Prostate gland (tissue), 2 donors: Measurements from ENCODE around the gene ONECUT3. TPM values are rescaled to one million over a fixed set of nuclear protein-coding genes. Genes with fewer than 3 reads are reported as not detected.
"Not testable (repeated sequence)": the region's sequence is repeated elsewhere in the genome, so short reads cannot be mapped to it uniquely, and the experiment has no call there.

Experiments used
- DNase-seq: peaks from one replicate; pipeline ENCODE4 v3.0.0-alpha.2; 2019; ENCODE audit warnings: low spot score
- H3K27ac ChIP-seq, 2 donors: fragments of 200-600 bp; sonication (generic); 2 replicates each; pipeline ENCODE4 v1.5.1; 2017 to 2019
- H3K27me3 ChIP-seq: fragments of 200-600 bp; sonication (generic); replicated peaks from 2 replicates; pipeline ENCODE4 v1.5.1; 2019; ENCODE audit not compliant: insufficient read depth
- H3K36me3 ChIP-seq, 2 donors: fragments of 200-600 bp; sonication (generic); 1 replicate in 1 of 2; 2 replicates in 1 of 2; pipeline versions ENCODE4 v1.5.1 to v1.8.1; 2017 to 2019
- H3K4me1 ChIP-seq: fragments of 200-600 bp; sonication (generic); replicated peaks from 2 replicates; pipeline ENCODE4 v1.5.1; 2019
- H3K4me3 ChIP-seq, 2 donors: fragments of 200-600 bp; sonication (generic); 2 replicates each; pipeline ENCODE4 v1.5.1; 2017 to 2019
- H3K9me3 ChIP-seq: fragments of 200-600 bp; sonication (generic); 2 replicates; pipeline ENCODE4 v1.5.1; 2017
- POLR2A ChIP-seq: fragments of 450-650 bp; IDR thresholded peaks from one replicate; pipeline ENCODE4 v1.6.1; 2016; ENCODE audit warnings: antibody characterized with exemption, mild to moderate bottlenecking
- POLR2AphosphoS5 ChIP-seq: sonication (generic); formaldehyde crosslinking; IDR thresholded peaks from one replicate; pipeline ENCODE4 v1.6.1; 2017; ENCODE audit warnings: antibody characterized with exemption
- WGBS: methylation state at CpG from one replicate; pipeline ENCODE4 v1.1.5; 2018; 5-methylcytosine and 5-hydroxymethylcytosine counted together
- intact Hi-C: fragments of 100-400 bp; cut with DNase I; formaldehyde crosslinking; loops from one replicate; pipeline ENCODE4 v1.14.2; 2022
- total RNA-seq, 2 donors: library from RNA; depleted of rRNA; stranded (reverse); fragments of >200 nt; gene quantifications; one replicate each; pipeline ENCODE4 v1.1.0, GENCODE V29; 2016
- TF ChIP-seq, protein P1 (sequence below), 4 experiments: fragments of 200-600 bp in 2 of 4; fragments of 450-650 bp in 2 of 4; sonication (generic) in 2 of 4; IDR thresholded peaks; 1 replicate in 3 of 4; 2 replicates in 1 of 4; pipeline ENCODE4 v1.5.1; 2016 to 2019; ENCODE audit warnings: antibody characterized with exemption in 4 of 4, mild to moderate bottlenecking in 2 of 4, moderate library complexity in 2 of 4

Gene ONECUT3
- total RNA-seq, 2 donors from 2014 or later: not detected

DNA sequence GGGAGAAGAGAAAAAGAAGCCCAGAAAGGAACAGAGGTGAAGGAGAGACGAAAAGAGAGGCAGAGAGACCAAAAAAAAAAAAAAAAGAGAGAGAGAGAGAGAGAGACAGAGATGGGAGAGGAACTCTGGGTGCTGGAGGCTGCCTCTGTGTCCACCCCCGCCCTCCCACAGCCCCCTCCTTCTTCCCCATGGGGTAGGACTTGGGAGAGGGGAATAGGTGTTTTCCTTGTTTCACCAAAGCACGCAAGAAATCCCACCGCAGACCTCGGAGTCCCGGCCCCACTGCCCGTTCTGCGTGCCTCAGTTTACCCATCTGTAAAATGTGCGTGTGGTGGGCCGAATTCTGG lies 4.9 kb downstream of the ONECUT3 start:
- no peaks in the 10 kb centered on the region for H3K9me3 ChIP-seq
- no peaks in the 10 kb centered on the region for H3K36me3 ChIP-seq
- H3K27ac ChIP-seq: no peak overlapping the region
- intact Hi-C loops: no loop called here
- 11% methylated on average over 10 of the region's 10 CpGs for WGBS
- peaks cover 75% of the 10 kb centered on the region for H3K27me3 ChIP-seq
- H3K4me3 ChIP-seq: no peak overlapping the region
- DNase-seq: no peak
- TF ChIP-seq, protein P1, sequence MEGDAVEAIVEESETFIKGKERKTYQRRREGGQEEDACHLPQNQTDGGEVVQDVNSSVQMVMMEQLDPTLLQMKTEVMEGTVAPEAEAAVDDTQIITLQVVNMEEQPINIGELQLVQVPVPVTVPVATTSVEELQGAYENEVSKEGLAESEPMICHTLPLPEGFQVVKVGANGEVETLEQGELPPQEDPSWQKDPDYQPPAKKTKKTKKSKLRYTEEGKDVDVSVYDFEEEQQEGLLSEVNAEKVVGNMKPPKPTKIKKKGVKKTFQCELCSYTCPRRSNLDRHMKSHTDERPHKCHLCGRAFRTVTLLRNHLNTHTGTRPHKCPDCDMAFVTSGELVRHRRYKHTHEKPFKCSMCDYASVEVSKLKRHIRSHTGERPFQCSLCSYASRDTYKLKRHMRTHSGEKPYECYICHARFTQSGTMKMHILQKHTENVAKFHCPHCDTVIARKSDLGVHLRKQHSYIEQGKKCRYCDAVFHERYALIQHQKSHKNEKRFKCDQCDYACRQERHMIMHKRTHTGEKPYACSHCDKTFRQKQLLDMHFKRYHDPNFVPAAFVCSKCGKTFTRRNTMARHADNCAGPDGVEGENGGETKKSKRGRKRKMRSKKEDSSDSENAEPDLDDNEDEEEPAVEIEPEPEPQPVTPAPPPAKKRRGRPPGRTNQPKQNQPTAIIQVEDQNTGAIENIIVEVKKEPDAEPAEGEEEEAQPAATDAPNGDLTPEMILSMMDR (IDR thresholded peaks at IDR 0.05): no peak
- no peak for TF ChIP-seq POLR2AphosphoS5
- no peaks in the 10 kb centered on the region for H3K4me1 ChIP-seq

DNA sequence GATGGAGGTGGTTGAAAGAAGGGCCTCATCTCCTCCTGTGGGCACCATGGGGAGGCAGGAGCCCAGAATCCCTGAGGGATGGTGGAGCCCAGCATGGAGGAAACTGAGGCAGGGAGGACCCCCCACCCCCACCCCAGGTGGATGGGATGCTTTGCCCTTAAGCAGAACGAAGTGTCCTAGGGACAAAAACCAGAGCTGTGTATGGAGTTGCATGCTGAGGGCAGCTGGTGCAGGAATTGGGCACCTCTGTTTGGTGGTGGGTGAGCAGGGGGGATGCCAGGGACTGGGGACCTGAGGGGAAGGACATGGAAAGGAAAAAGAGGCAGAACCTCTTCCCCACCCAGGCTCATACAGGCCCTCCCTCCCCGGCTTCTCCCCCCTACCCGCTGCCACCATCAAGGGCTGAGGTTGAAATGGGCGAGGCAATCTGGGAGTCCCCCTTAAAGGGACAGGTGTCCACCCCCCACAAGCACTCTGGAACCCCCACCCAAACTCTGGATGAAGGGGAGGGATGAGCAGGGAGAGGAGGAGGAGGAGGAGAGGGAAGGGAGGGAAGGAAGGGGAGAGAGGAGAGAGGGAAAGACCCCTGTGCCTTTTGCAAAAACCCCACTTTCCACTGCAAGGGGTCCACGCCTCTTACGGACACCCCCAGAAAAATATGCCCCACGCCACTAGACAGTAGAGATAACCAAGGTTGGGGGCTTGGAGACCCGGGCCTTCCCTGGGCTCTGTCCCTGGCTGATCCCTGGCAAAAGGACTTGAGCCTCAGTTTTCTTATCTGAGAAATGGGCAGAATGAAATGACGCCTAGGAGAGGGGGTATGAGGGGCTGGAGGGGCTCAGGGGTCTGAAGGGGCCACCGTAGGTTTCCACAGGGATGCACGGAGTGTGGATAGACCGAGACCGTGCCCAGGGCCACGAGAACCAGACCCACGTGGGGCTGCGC lies 5.9 kb downstream of the ONECUT3 start:
- intact Hi-C loops: no loop called here
- WGBS: 19% methylated on average over 16 of the region's 16 CpGs
- H3K4me3 ChIP-seq: no peak overlapping the region
- TF ChIP-seq POLR2A (no peak), POLR2AphosphoS5 (no peak)
- TF ChIP-seq, protein P1 (IDR thresholded peaks at IDR 0.05): no peak
- no peaks in the 10 kb centered on the region for H3K9me3 ChIP-seq
- H3K36me3 ChIP-seq: no peaks in the 10 kb centered on the region
- no peaks in the 10 kb centered on the region for H3K4me1 ChIP-seq
- peaks cover 82% of the 10 kb centered on the region for H3K27me3 ChIP-seq
- DNase-seq: no peak
- no peak overlapping the region for H3K27ac ChIP-seq

DNA sequence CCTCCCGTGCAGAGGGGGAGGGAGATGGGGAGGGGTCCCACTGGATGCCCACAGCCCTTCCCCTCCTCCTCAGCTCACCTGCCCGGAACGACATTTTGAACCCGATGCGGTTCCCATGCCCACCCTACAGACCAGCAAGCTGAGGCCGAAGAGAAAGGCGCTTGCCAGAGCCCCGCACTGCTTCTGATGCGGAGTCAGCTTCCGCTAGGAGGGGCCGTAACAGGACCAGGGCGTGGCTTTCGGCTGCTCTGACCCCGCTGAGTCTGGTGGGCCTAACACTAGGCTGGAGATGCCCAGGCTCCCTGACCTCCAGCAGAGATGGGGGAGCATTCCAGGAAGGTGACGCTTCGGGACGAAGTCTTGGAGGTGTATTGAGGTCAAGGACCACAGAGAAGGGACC lies 6.7 kb downstream of the ONECUT3 start:
- Histone ChIP-seq H3K4me1 (no peaks in the 10 kb centered on the region), H3K9me3 (no peaks in the 10 kb centered on the region), H3K27ac (no peak overlapping the region), H3K36me3 (no peaks in the 10 kb centered on the region), H3K4me3 (no peak overlapping the region), H3K27me3 (peaks cover 83% of the 10 kb centered on the region)
- TF ChIP-seq POLR2A: no peak
- TF ChIP-seq, protein P1 (IDR thresholded peaks at IDR 0.05): no peak
- TF ChIP-seq POLR2AphosphoS5: no peak
- 5% methylated on average over 12 of the region's 17 CpGs for WGBS
- intact Hi-C loops: loop anchor here (10.0 kb wide), 1 partner anchor 215 kb away; no protein-coding TSS in a partner anchor
- DNase-seq: no peak

DNA sequence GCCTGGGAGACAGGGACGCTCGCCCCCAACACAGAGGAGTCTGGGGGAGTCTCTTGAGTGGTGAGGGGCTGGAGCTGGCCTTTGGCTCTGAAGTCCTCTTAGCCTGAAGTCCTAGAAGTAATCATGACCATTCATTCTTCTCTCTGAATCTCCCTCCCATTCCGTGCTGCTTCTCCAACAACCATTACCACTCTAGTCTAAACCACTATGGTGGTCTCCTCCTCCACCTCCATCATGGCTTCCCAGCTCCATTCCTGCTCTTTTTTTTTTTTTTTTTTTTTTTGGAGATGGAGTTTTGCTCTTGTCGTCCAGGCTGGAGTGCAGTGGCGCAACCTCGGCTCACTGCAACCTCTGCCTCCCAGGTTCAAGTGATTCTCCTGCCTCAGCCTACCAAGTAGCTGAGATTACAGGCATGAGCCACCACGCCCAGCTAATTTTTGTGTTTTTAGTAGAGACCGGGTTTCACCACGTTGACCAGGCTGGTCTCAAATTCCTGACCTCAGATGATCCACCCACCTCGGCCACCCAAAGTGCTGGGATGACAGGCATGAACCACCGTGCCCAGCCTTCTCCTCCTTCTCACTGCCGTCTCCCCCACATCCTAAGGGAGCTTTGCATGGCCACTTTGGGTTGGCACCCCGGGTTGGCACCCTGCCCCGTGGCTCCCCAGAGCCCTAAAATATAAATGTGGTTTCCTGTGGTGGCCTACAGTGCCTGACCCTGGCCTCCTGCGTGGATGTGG lies 7.7 kb downstream of the ONECUT3 start:
- H3K27ac ChIP-seq, H3K4me1 ChIP-seq, H3K4me3 ChIP-seq, DNase-seq, H3K36me3 ChIP-seq, H3K9me3 ChIP-seq: not testable (repeated sequence)
- peaks cover 83% of the 10 kb centered on the region for H3K27me3 ChIP-seq
- WGBS: 13% methylated on average over 15 of the region's 15 CpGs
- intact Hi-C loops: loop anchor here (10.0 kb wide), 1 partner anchor 216 kb away; no protein-coding TSS in a partner anchor

GRCh38 chr19:1761528-1762242 lies 8.4 kb downstream of the ONECUT3 start:
- Histone ChIP-seq H3K36me3 (no peaks in the 10 kb centered on the region), H3K9me3 (no peaks in the 10 kb centered on the region), H3K27ac (no peak overlapping the region), H3K4me1 (no peaks in the 10 kb centered on the region), H3K4me3 (no peak overlapping the region), H3K27me3 (peaks cover 81% of the 10 kb centered on the region)
- no peak for DNase-seq
- 3% methylated on average over 24 of the region's 30 CpGs for WGBS
- TF ChIP-seq, protein P1 (IDR thresholded peaks at IDR 0.05): no peak
- TF ChIP-seq POLR2A: no peak
- TF ChIP-seq POLR2AphosphoS5: no peak
- intact Hi-C loops: loop anchor here (10.0 kb wide), 1 partner anchor 217 kb away; no protein-coding TSS in a partner anchor
